HCT116 (cell line): ENCODE data around the gene WDR62. TPM values are rescaled to one million over a fixed set of nuclear protein-coding genes. Genes with fewer than 3 reads are reported as not detected.

Source experiments
- ATAC-seq: fragments of 200-7000 bp; cut with Tn5 transposase; 2 replicates; pipeline ENCODE4 v1.9.1; 2020; ENCODE audit warnings: mild to moderate bottlenecking, moderate library complexity
- BruUV-seq: library from RNA; stranded (reverse); fragments of 400-500 nt; replicated peaks from 2 replicates; lab custom pipeline; 2021; lab: Mats Ljungman, UMichigan
- CTCF ChIA-PET: fragments of 300-600 bp; sonication (Branson Sonifier 250); formaldehyde crosslinking; loops from one replicate; lab custom pipeline; 2021; ENCODE audit warnings: antibody characterized with exemption; lab: Charles Lee
- POLR2A ChIA-PET: fragments of 300-600, 350-600 bp; sonication (Branson Sonifier 250); formaldehyde crosslinking; loops from one replicate; lab custom pipeline; 2021; ENCODE audit warnings: antibody characterized with exemption; lab: Charles Lee
- RAD21 ChIA-PET, 2 experiments: fragments of 300-600 bp; sonication (Branson Sonifier 250); formaldehyde crosslinking; loops; one replicate each; lab custom pipeline; 2023; ENCODE audit warnings: low total read pairs in 2 of 2; ENCODE audit not compliant: uncharacterized antibody in 2 of 2, unreplicated experiment in 2 of 2, low non-redundant PET in 1 of 2; lab: Charles Lee
- DNase-seq: peaks from one replicate; pipeline ENCODE4 v3.0.0-alpha.2; 2010; ENCODE audit warnings: low read depth, low spot score
- H2AFZ ChIP-seq: fragments of 200-600 bp; shearing (Covaris generic), sonication (generic); 2 replicates; pipeline ENCODE4 v1.6.1; 2017; ENCODE audit warnings: low read depth, mixed run types, mixed read lengths, antibody characterized with exemption, low read length; ENCODE audit not compliant: poor library complexity, severe bottlenecking
- H3K27ac ChIP-seq: 2 replicates; pipeline ENCODE4 v1.5.1; 2012; ENCODE audit warnings: low read depth, low read length
- H3K27me3 ChIP-seq: fragments of 200-600 bp; sonication (generic); 2 replicates; pipeline ENCODE4 v1.6.1; 2016; ENCODE audit warnings: mixed run types, low read length, mixed read lengths; ENCODE audit not compliant: insufficient read depth
- H3K36me3 ChIP-seq, 2 experiments: fragments of 200-500 bp in 1 of 2; fragments of 200-600 bp in 1 of 2; sonication (Bioruptor generic) in 1 of 2; sonication (generic) in 1 of 2; 2 replicates each; pipeline versions ENCODE4 v1.5.1 to v1.6.1; 2014 to 2016; ENCODE audit warnings: low read length in 2 of 2, inconsistent platforms in 1 of 2, mixed read lengths in 1 of 2, mixed run types in 1 of 2; ENCODE audit not compliant: insufficient read depth in 2 of 2, control insufficient read depth in 1 of 2
- H3K4me1 ChIP-seq, 2 experiments: fragments of 200-600 bp in 1 of 2; sonication (generic) in 1 of 2; 2 replicates each; pipeline versions ENCODE4 v1.5.1 to v1.6.1; 2012 to 2017; ENCODE audit warnings: low read length in 2 of 2, inconsistent platforms in 1 of 2, mild to moderate bottlenecking in 1 of 2, mixed read lengths in 1 of 2, mixed run types in 1 of 2, moderate library complexity in 1 of 2; ENCODE audit not compliant: insufficient read depth in 2 of 2, control insufficient read depth in 1 of 2
- H3K4me2 ChIP-seq: fragments of 200-600 bp; sonication (generic); 2 replicates; pipeline ENCODE4 v1.6.1; 2017; ENCODE audit warnings: mixed run types, low read length, mixed read lengths
- H3K4me3 ChIP-seq, 2 experiments: fragments of 200-600 bp in 1 of 2; sonication (generic) in 1 of 2; replicated peaks in 1 of 2; 2 replicates each; pipeline ENCODE4 v1.5.1; 2011 to 2016; ENCODE audit warnings: low read length in 2 of 2, control low read depth in 1 of 2, low read depth in 1 of 2, mild to moderate bottlenecking in 1 of 2, mixed read lengths in 1 of 2, mixed run types in 1 of 2
- H3K79me2 ChIP-seq: fragments of 200-600 bp; sonication (generic); 2 replicates; pipeline ENCODE4 v1.6.1; 2017; ENCODE audit warnings: mild to moderate bottlenecking, mixed run types, low read length, moderate library complexity, mixed read lengths; ENCODE audit not compliant: insufficient read depth
- H3K9ac ChIP-seq: fragments of 200-600 bp; sonication (generic); 2 replicates; pipeline ENCODE4 v1.6.1; 2016; ENCODE audit warnings: low read length, mixed read lengths
- H3K9me2 ChIP-seq: fragments of 200-600 bp; sonication (generic), shearing (Covaris generic); 2 replicates; pipeline ENCODE4 v1.6.1; 2017; ENCODE audit warnings: mixed run types, mild to moderate bottlenecking, moderate library complexity; ENCODE audit not compliant: insufficient read depth
- H3K9me3 ChIP-seq, 2 experiments: fragments of 200-500 bp in 1 of 2; fragments of 200-600 bp in 1 of 2; sonication (Bioruptor generic) in 1 of 2; sonication (generic) in 1 of 2; 2 replicates each; pipeline ENCODE4 v1.6.1; 2014 to 2017; ENCODE audit warnings: low read length in 2 of 2, mixed read lengths in 2 of 2, inconsistent platforms in 1 of 2, low read depth in 1 of 2, mild to moderate bottlenecking in 1 of 2, mixed run types in 1 of 2, moderate library complexity in 1 of 2; ENCODE audit not compliant: control insufficient read depth in 1 of 2, insufficient read depth in 1 of 2
- H4K20me1 ChIP-seq: fragments of 200-600 bp; sonication (generic), shearing (Covaris generic); 2 replicates; pipeline ENCODE4 v1.6.1; 2017; ENCODE audit warnings: mixed run types, mild to moderate bottlenecking, moderate library complexity; ENCODE audit not compliant: insufficient read depth
- ATF3 ChIP-seq: IDR thresholded peaks from 2 replicates; pipeline ENCODE4 v1.6.1; 2012
- CBX3 ChIP-seq: IDR thresholded peaks from 2 replicates; pipeline ENCODE4 v1.6.1; 2012; ENCODE audit warnings: low read depth
- CTCF ChIP-seq, 3 experiments: fragments of 200-600 bp in 1 of 3; sonication (generic) in 1 of 3; IDR thresholded peaks in 2 of 3; conservative IDR thresholded peaks in 1 of 3; 2 replicates each; pipeline ENCODE4 v1.5.1; 2012 to 2017; ENCODE audit warnings: low read depth in 2 of 3, low read length in 2 of 3, antibody characterized with exemption in 1 of 3, borderline replicate concordance in 1 of 3, control low read depth in 1 of 3, mild to moderate bottlenecking in 1 of 3, mixed read lengths in 1 of 3, mixed run types in 1 of 3, moderate library complexity in 1 of 3; ENCODE audit not compliant: insufficient read depth in 1 of 3
- EZH2 ChIP-seq: fragments of 200-600 bp; sonication (generic); IDR thresholded peaks from 2 replicates; pipeline ENCODE4 v1.6.1; 2017; ENCODE audit warnings: antibody characterized with exemption, mixed run types
- EZH2phosphoT487 ChIP-seq: fragments of 200-600 bp; IDR thresholded peaks from 2 replicates; pipeline ENCODE4 v1.6.1; 2018; ENCODE audit warnings: antibody characterized with exemption, borderline replicate concordance
- POLR2A ChIP-seq: IDR thresholded peaks from 2 replicates; pipeline ENCODE4 v1.7.0; 2011; ENCODE audit warnings: borderline replicate concordance; ENCODE audit not compliant: insufficient read depth, insufficient read length; ENCODE audit errors: extremely low read depth
- RAD21 ChIP-seq: IDR thresholded peaks from 2 replicates; pipeline ENCODE4 v1.6.1; 2012; ENCODE audit warnings: low read depth, mild to moderate bottlenecking
- REST ChIP-seq: IDR thresholded peaks from 2 replicates; pipeline ENCODE4 v1.6.1; 2012; ENCODE audit warnings: low read depth
- SP1 ChIP-seq: IDR thresholded peaks from 2 replicates; pipeline ENCODE4 v1.6.1; 2012; ENCODE audit warnings: low read depth
- YY1 ChIP-seq: IDR thresholded peaks from 2 replicates; pipeline ENCODE4 v1.6.1; 2011; ENCODE audit warnings: low read length, low read depth, moderate library complexity, mild to moderate bottlenecking; ENCODE audit not compliant: insufficient replicate concordance; ENCODE audit errors: extremely low read depth
- ZBTB33 ChIP-seq: IDR thresholded peaks from 2 replicates; pipeline ENCODE4 v1.6.1; 2011; ENCODE audit warnings: mild to moderate bottlenecking, low read length, moderate library complexity; ENCODE audit not compliant: insufficient replicate concordance; ENCODE audit errors: extremely low read depth
- intact Hi-C: fragments of 100-400 bp; cut with micrococcal nuclease; formaldehyde crosslinking; loops from 2 replicates; pipeline ENCODE4 v1.10.0; 2022
- total RNA-seq: library from RNA; stranded (reverse); gene quantifications from one replicate; pipeline ENCODE4 v1.2.1, GENCODE V29; 2021; ENCODE audit not compliant: unreplicated experiment

Gene WDR62
- total RNA-seq, 1 experiment from 2014 or later: 17.0 TPM

GRCh38 chr19:36028313-36029041 lies 26.2 kb upstream of the WDR62 start (continued):
- TF ChIP-seq REST: no peak

- DNase-seq (no peak), ATAC-seq (peak; percentile 63)
- no peaks in the 10 kb centered on the region for H3K9me2 ChIP-seq
- H4K20me1 ChIP-seq: no peaks in the 10 kb centered on the region
- intact Hi-C loops: no loop called here
- H2AFZ ChIP-seq: no peak overlapping the region
- ChIA-PET CTCF (no interaction called here), RAD21 (no interaction called here), POLR2A (no interaction called here)
- H3K27me3 ChIP-seq: no peaks in the 10 kb centered on the region
- H3K27ac ChIP-seq: no peak overlapping the region
- TF ChIP-seq ZBTB33: no peak
- no peak for TF ChIP-seq CBX3
- 0 out of 6 replicates have a peak, but pooled peaks of 2 of the 3 experiments have one; percentile 7 to 14 for TF ChIP-seq CTCF (IDR thresholded peaks at IDR 0.05 in 2 of 3, conservative IDR thresholded peaks at IDR 0.05 in 1 of 3; ENCODE audit: borderline replicate concordance in 1 of 3, insufficient read depth in 1 of 3, low read depth in 2 of 3, low read length in 2 of 3)
- no peak for TF ChIP-seq EZH2
- 0 out of 2 replicates have a peak, but pooled peaks have one; percentile 3 for TF ChIP-seq RAD21
- TF ChIP-seq EZH2phosphoT487: no peak
- TF ChIP-seq POLR2A: no peak
- no peak for TF ChIP-seq ATF3
- no peak for TF ChIP-seq YY1
- no peak for TF ChIP-seq SP1
- H3K9me3 ChIP-seq: no peaks in the 10 kb centered on the region
- BruUV-seq: no TSS peak
- no peaks in the 10 kb centered on the region for H3K79me2 ChIP-seq
- no peak overlapping the region for H3K4me2 ChIP-seq
- no peak overlapping the region for H3K9ac ChIP-seq
- no peak overlapping the region for H3K4me3 ChIP-seq
- no peaks in the 10 kb centered on the region for H3K4me1 ChIP-seq
- 0 out of 4 replicates have a peak, but pooled peaks cover 0 to 8% of the 10 kb centered on the region in 2 experiments for H3K36me3 ChIP-seq
Observed at GRCh38 chr19:36030264-36031148, 24.2 kb upstream of the WDR62 start.
